HepG2 (cell line): Measurements from ENCODE around the gene SAPCD2. TPM values are rescaled to one million over a fixed set of nuclear protein-coding genes. Genes with fewer than 3 reads are reported as not detected.

ENCODE experiments used
- ATF7-NPFF ChIP-seq: sonication (generic); formaldehyde crosslinking; IDR thresholded peaks from 2 replicates; pipeline ENCODE4 v1.8.1; 2023; ENCODE audit warnings: mild to moderate bottlenecking, low read depth, missing genetic modification reagents, moderate library complexity
- HMGXB3 ChIP-seq: sonication (generic); formaldehyde crosslinking; IDR thresholded peaks from 2 replicates; pipeline ENCODE4 v1.4.0; 2020; ENCODE audit warnings: missing genetic modification reagents, borderline replicate concordance
- HNF1A ChIP-seq, 2 experiments: sonication (generic) in 1 of 2; formaldehyde crosslinking in 1 of 2; IDR thresholded peaks; 2 replicates each; pipeline versions ENCODE4 v1.4.0 to v1.6.1; 2016 to 2020; ENCODE audit warnings: borderline replicate concordance in 1 of 2, low read depth in 1 of 2, mild to moderate bottlenecking in 1 of 2, missing genetic modification reagents in 1 of 2
- KLF11 ChIP-seq: IDR thresholded peaks from 2 replicates; pipeline ENCODE4 v1.6.1; 2016; ENCODE audit warnings: missing compliant biosample characterization
- NCOR1 ChIP-seq: fragments of 200-600 bp; sonication (generic); IDR thresholded peaks from 2 replicates; pipeline ENCODE4 v1.7.0; 2017; ENCODE audit warnings: antibody characterized with exemption, low read length, borderline replicate concordance
- NKX3-1 ChIP-seq: sonication (generic); formaldehyde crosslinking; IDR thresholded peaks from 2 replicates; pipeline ENCODE4 v1.5.0; 2020; ENCODE audit warnings: missing genetic modification reagents
- POLR2AphosphoS2 ChIP-seq: IDR thresholded peaks from 2 replicates; pipeline ENCODE4 v1.6.1; 2011; ENCODE audit warnings: low read depth, low read length, improper control_type of control experiment
- RAD51 ChIP-seq: fragments of 450-650 bp; IDR thresholded peaks from 2 replicates; pipeline ENCODE4 v1.6.1; 2016; ENCODE audit warnings: borderline replicate concordance
- RNF219 ChIP-seq: sonication (generic); formaldehyde crosslinking; IDR thresholded peaks from 2 replicates; pipeline ENCODE4 v1.5.0; 2020; ENCODE audit warnings: mild to moderate bottlenecking, missing genetic modification reagents
- SMAD9 ChIP-seq: sonication (generic); formaldehyde crosslinking; IDR thresholded peaks from 2 replicates; pipeline ENCODE4 v1.5.1; 2020; ENCODE audit warnings: mild to moderate bottlenecking, missing genetic modification reagents
- ZBTB46 ChIP-seq: sonication (generic); formaldehyde crosslinking; IDR thresholded peaks from 2 replicates; pipeline ENCODE4 v1.4.0; 2020; ENCODE audit warnings: mild to moderate bottlenecking, missing genetic modification reagents, borderline replicate concordance
- ZNF260 ChIP-seq: sonication (generic); formaldehyde crosslinking; IDR thresholded peaks from 2 replicates; pipeline ENCODE4 v1.4.0; 2020; ENCODE audit warnings: missing genetic modification reagents, low read depth, mild to moderate bottlenecking, borderline replicate concordance
- ZNF326 ChIP-seq: sonication (generic); formaldehyde crosslinking; IDR thresholded peaks from 2 replicates; pipeline ENCODE4 v1.4.0; 2020; ENCODE audit warnings: missing genetic modification reagents, borderline replicate concordance
- ZNF530 ChIP-seq: sonication (generic); formaldehyde crosslinking; IDR thresholded peaks from 2 replicates; pipeline ENCODE4 v1.5.0; 2020; ENCODE audit warnings: low read depth, mild to moderate bottlenecking, missing genetic modification reagents
- ZNF670 ChIP-seq: sonication (generic); formaldehyde crosslinking; IDR thresholded peaks from 2 replicates; pipeline ENCODE4 v1.8.0; 2022; ENCODE audit warnings: mild to moderate bottlenecking, missing genetic modification reagents, borderline replicate concordance
- ZNF792 ChIP-seq: IDR thresholded peaks from 2 replicates; pipeline ENCODE4 v1.6.1; 2016
- polyA plus RNA-seq, 8 experiments: library from polyadenylated mRNA; depleted of rRNA in 3 of 8; stranded (reverse) in 7 of 8; unstranded in 1 of 8; fragments of >200 nt; fragmentation: Illumina TruSeq in 4 of 8; extraction: Trizol in 4 of 8; gene quantifications; 2 replicates each; pipeline versions ENCODE4 v1.2.1 to v1.2.3, GENCODE V29; 2011 to 2016; ENCODE audit warnings: low read depth in 4 of 8, missing spikeins in 1 of 8, mixed read lengths in 1 of 8; ENCODE audit not compliant: insufficient read depth in 1 of 8
- total RNA-seq, 5 experiments: library from RNA; depleted of rRNA; stranded (reverse); fragments of >200 nt; fragmentation: Illumina TruSeq; extraction: Trizol; gene quantifications; 2 replicates each; pipeline ENCODE4 v1.2.3, GENCODE V29; 2016; ENCODE audit warnings: low read depth in 1 of 5

Gene SAPCD2
- total and polyA plus RNA-seq, 2 of the 13 experiments (the other 11 are each of a cell fraction or from before 2014, with no cell fraction given): 21.9 to 42.8 TPM

- TF ChIP-seq HNF1A (IDR thresholded peaks at IDR 0.05; ENCODE audit: low read depth) (no peak), HNF1A (CRISPR knock-in tag; IDR thresholded peaks at IDR 0.05; ENCODE audit: borderline replicate concordance) (no peak), ZNF670 (no peak), ZBTB46 (CRISPR knock-in tag) (no peak), ZNF792 (CRISPR knock-in tag) (peak; percentile 77; the same call in 1 of the 2 replicates), RNF219 (CRISPR knock-in tag) (no peak), NCOR1 (no peak), POLR2AphosphoS2 (no peak), HMGXB3 (CRISPR knock-in tag) (no peak), RAD51 (no peak), ATF7-NPFF (CRISPR knock-in tag) (no peak), NKX3-1 (CRISPR knock-in tag) (no peak), SMAD9 (CRISPR knock-in tag) (no peak), ZNF530 (CRISPR knock-in tag) (no peak), KLF11 (no peak), ZNF260 (CRISPR knock-in tag) (no peak), ZNF326 (no peak)
Measured at GRCh38 chr9:137064027-137064879, 6.1 kb downstream of the SAPCD2 start (continued).
